DLD1 (cell line): ENCODE results near the gene RFTN1.

Experiments used
- in situ Hi-C: cut with HindIII; loops from 2 replicates; pipeline ENCODE4 v1.10.0; 2017; ENCODE audit warnings: low sequenced_read_pairs

The RFTN1 gene

DNA sequence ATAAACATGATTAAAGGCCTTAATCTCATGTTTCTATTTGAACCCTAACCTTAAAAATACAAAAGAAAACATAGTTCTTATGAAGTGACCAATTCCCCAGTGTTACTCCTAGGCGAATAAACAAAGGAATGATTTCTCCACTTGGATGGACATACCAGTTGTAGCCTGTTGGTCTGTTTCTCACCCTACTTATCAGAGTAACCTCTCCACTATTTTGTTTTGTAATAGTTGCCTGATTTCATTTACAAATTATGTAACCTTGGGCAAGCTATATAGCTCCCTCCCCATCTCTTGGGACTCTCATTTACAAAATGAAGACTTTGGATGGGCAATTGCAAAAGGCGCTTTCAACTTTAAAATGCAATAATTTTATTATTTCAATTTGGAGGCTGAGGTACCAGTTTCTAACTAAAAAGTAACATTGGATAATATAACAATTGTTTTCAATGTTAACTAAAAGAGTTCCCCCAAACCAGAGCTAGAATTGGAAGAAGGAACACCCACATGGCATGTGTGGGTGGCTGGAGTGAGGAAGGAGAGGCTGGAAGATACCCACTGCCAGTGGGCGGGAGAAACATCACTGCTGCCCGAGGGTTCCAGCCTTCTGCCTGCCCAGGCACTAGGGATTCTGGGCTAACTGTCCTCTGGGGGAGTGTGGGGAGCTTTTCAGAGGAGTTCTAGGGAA is 74.2 kb downstream of the RFTN1 start:
- in situ Hi-C loops, result no loop called here

- in situ Hi-C loops, result no loop called here
Measured at GRCh38 chr3:16437640-16438039, 75.9 kb downstream of the RFTN1 start.

DNA sequence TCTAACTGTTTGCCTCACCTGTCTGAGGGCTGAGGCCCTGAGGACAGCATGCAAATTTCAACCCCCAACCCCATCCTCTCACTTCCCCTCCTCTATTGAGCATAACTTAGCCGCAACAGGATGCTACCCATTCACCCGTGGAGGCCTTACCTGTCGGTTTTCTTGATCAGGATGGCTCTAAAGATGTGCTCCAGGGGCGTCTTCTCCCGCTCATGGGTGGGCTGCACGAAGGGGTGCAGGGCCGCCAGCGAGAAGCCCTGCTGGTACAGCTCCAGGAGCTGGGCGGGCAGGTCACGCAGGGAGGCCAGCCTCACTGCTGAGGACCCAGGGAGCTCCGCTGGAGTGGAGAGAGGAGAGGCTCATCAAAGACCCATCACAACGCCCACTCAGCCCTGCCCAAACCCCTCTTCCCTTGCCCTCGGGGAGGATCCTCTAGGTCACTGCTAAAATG is 79.8 kb downstream of the RFTN1 start:
- in situ Hi-C loops, result no loop called here

DNA sequence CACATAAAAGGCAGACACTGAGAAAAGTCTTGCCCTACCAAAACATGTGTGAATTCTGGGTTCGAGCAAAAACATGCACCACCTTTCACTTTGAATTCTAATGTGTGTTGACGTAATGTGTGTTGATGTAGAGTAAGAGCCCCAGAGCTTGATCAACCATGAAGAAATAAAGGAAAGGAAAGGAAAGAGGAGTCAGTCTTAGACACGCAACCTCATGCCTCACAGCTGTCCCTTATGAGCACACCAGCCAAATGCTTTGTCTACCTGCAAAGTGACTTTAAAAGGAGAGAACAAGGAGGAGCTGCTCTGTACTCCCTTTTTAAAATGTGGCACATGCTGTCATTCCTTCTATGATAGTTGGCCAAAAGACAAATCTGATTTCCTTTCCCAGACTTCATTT is 80.8 kb downstream of the RFTN1 start:
- in situ Hi-C loops, result no loop called here

DNA sequence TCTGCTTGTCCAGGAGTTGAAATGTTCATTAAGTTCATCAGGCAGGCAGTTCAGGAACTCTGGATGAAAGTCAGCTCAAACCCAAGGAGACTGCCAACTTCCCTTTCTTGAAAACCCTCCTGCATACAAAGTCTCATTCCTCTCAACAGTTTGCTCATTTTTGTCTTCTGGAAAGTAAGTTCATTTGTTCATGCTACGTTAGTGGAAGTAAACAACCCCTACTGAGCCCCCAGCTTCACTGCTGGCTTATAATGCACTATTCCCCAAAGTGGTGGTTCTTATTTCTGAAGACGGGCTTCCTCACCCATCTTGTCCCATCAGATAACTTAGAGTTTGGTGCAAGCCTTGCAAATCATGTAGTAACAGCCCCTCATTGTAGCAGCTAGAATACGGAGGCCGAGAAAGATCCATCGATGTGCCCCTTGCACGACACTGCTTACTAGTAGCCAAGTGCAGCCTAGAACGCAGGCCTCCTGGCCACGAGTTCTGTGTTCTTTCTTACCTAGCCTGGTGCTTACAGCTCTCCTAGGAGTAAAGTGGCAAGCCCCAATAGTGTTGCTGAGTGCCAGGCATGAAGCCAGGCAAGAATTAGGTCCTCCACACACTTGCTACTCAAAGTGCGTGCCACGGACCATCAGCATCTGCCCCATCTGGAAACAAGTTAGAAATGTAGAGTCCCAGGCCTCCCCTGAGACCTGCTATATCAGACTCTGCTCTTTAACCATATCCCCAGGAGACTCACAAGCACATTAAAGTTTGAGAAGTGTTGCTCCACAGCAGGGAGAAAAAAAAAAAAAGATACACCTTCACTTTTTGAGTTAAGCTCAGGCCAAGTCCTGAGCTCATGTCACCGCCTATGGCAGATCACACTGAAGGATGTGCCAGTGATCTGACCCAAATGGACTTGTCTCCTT is 82.5 kb downstream of the RFTN1 start:
- in situ Hi-C loops, result no loop called here

- in situ Hi-C loops, result no loop called here
Measured at GRCh38 chr3:16429086-16429485, 84.4 kb downstream of the RFTN1 start.

DNA sequence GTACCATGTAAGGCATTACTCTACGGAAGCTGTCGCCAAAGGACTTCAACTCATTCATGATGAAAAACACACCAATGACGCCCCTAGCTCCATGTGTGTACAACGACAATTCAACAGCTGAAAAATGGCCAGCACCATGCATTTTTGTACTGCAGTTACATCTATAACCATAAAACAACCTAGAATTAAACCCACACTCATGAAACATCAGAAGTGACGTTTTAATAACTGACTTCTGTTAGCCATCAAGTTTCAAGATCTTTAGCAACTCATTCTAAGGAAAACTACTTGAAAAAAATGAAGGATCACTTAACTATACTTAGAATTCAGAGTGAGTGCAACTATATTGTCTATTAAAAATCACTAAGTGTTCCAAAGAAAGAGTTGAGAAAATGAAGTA is 84.9 kb downstream of the RFTN1 start:
- in situ Hi-C loops, result no loop called here

GRCh38 chr3:16427103-16427965 is 86.2 kb downstream of the RFTN1 start:
- in situ Hi-C loops, result no loop called here

DNA sequence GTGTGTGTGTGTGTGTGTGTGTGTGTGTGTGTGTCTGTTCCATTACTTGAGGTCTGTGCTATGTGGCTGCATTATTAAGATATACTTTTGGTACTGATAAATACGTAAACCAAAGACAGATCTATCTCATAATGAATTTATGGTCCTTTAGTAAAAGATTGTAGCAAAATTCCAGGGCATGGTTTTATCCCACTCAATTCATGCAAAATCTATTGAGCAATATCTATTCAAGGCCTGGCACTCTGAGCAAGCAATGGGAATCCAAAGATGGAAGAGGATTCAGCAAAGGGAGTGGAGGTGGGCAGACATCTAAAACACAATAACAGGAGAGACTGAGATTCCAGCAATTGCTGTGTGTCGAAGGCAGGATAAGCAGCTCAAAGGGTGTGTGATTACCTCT is 86.8 kb downstream of the RFTN1 start:
- in situ Hi-C loops, result no loop called here

GRCh38 chr3:16426029-16426400 is 87.5 kb downstream of the RFTN1 start:
- in situ Hi-C loops, result no loop called here

- in situ Hi-C loops, result no loop called here
Measured at GRCh38 chr3:16425398-16426028, 88.0 kb downstream of the RFTN1 start.

GRCh38 chr3:16423947-16424673 is 89.4 kb downstream of the RFTN1 start:
- in situ Hi-C loops, result no loop called here

- in situ Hi-C loops, result no loop called here
Measured at GRCh38 chr3:16423298-16423697, 90.2 kb downstream of the RFTN1 start.

- in situ Hi-C loops, result no loop called here
Measured at GRCh38 chr3:16419640-16420241, 93.8 kb downstream of the RFTN1 start.

- in situ Hi-C loops, result no loop called here
Measured at GRCh38 chr3:16417945-16418739, 95.4 kb downstream of the RFTN1 start.

GRCh38 chr3:16415911-16416476 is 97.5 kb downstream of the RFTN1 start:
- in situ Hi-C loops, result no loop called here

- in situ Hi-C loops, result no loop called here
Measured at GRCh38 chr3:16413321-16413720, 100.2 kb downstream of the RFTN1 start.

DNA sequence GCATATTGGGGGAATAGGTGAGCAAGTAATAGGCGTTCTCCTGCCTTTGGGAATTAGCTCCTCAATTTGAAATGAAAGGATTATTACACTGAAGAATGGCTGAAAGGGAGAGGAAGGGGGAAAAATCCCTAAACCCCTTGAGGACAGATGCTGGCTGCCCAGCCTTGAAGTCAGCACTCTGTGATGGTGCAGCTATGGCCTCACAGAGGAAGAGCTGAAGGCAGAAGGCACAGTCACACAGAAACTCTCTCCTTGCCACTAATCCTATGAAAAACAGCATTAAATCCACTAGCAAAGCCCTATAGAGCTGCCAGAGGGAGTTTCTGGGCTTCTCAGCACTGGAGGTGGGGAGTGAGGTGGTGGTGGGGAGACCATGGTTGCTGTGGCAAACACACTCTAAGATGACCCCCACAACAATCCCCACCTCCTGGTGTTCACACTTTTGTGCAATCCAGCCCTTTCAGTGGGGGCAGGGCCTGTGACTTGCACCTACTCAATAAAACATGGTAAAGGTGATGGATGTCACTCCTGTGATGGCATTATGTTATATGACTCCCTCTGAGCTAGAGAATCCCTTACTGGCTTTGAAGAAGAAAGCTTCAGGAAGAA is 101.2 kb downstream of the RFTN1 start:
- in situ Hi-C loops, result no loop called here
